ENCODE results near the gene MBNL2. TPM values are rescaled to one million over a fixed set of nuclear protein-coding genes. Genes with fewer than 3 reads are reported as not detected.

Gene MBNL2
- total RNA-seq, 2 donors from 2014 or later, result 28.2 to 61.8 TPM

- no peak for TF ChIP-seq CTCF (IDR thresholded peaks at IDR 0.05)
- Histone ChIP-seq H3K4me1 (peaks cover 7% of the 10 kb centered on the region), H3K9ac (ENCODE audit: low read depth in 2 of 2, low read length in 2 of 2) (peak overlapping the region in 1 of 2 donors; percentile 63), H3K36me3 (no peaks in the 10 kb centered on the region), H3K27ac (peak overlapping the region; percentile 81), H3K9me3 (no peaks in the 10 kb centered on the region), H3K27me3 (no peaks in the 10 kb centered on the region), H3K4me3 (peak overlapping the region; percentile 10)
- intact Hi-C loops (cut with DNase I), result no loop called here
- peak; percentile 84 for DNase-seq
These were observed 12.6 kb downstream of the MBNL2 start for GRCh38 chr13:97234742-97235141.

- Histone ChIP-seq H3K4me1 (peaks cover 7% of the 10 kb centered on the region), H3K4me3 (no peak overlapping the region), H3K27me3 (no peaks in the 10 kb centered on the region), H3K27ac (peak overlapping the region; percentile 81), H3K36me3 (no peaks in the 10 kb centered on the region), H3K9me3 (no peaks in the 10 kb centered on the region), H3K9ac (ENCODE audit: low read depth in 2 of 2, low read length in 2 of 2) (peak overlapping the region in 1 of 2 donors; percentile 63)
- DNase-seq, result peak; percentile 86
- TF ChIP-seq CTCF (IDR thresholded peaks at IDR 0.05), result no peak
- intact Hi-C loops (cut with DNase I), result no loop called here
These were observed 13.6 kb downstream of the MBNL2 start for GRCh38 chr13:97235549-97236231.

- Histone ChIP-seq H3K9ac (ENCODE audit: low read depth in 2 of 2, low read length in 2 of 2) (no peak overlapping the region), H3K27ac (no peak overlapping the region), H3K4me3 (no peak overlapping the region), H3K4me1 (peaks cover 7% of the 10 kb centered on the region), H3K36me3 (no peaks in the 10 kb centered on the region), H3K27me3 (no peaks in the 10 kb centered on the region), H3K9me3 (no peaks in the 10 kb centered on the region)
- DNase-seq, result no peak
- no peak for TF ChIP-seq CTCF (IDR thresholded peaks at IDR 0.05)
- intact Hi-C loops (cut with DNase I), result no loop called here
These were observed 15.3 kb downstream of the MBNL2 start for GRCh38 chr13:97237388-97237787.

GRCh38 chr13:97238432-97238831, 16.3 kb downstream of the MBNL2 start:
- intact Hi-C loops (cut with DNase I), result no loop called here
- Histone ChIP-seq H3K9me3 (no peaks in the 10 kb centered on the region), H3K27ac (no peak overlapping the region), H3K9ac (ENCODE audit: low read depth in 2 of 2, low read length in 2 of 2) (no peak overlapping the region), H3K4me3 (no peak overlapping the region), H3K36me3 (no peaks in the 10 kb centered on the region), H3K4me1 (peaks cover 5% of the 10 kb centered on the region), H3K27me3 (no peaks in the 10 kb centered on the region)
- DNase-seq, result no peak
- TF ChIP-seq CTCF (IDR thresholded peaks at IDR 0.05), result no peak

- no peak overlapping the region for H3K9ac ChIP-seq (ENCODE audit: low read depth in 2 of 2, low read length in 2 of 2)
- H3K27me3 ChIP-seq, result no peaks in the 10 kb centered on the region
- TF ChIP-seq CTCF (IDR thresholded peaks at IDR 0.05), result no peak
- H3K36me3 ChIP-seq, result no peaks in the 10 kb centered on the region
- no peak overlapping the region for H3K27ac ChIP-seq
- no peaks in the 10 kb centered on the region for H3K9me3 ChIP-seq
- intact Hi-C loops (cut with DNase I), result no loop called here
- H3K4me1 ChIP-seq, result peaks cover 3% of the 10 kb centered on the region
- H3K4me3 ChIP-seq, result no peak overlapping the region
- DNase-seq, result no peak
These were observed 16.8 kb downstream of the MBNL2 start for GRCh38 chr13:97238883-97239282.
